DMS79 (cell line): ENCODE measurements around the gene MED29.

Source experiments
- DNase-seq: peaks from one replicate; lab custom pipeline; 2025; lab: John Stamatoyannopoulos, UW

The MED29 gene

DNA sequence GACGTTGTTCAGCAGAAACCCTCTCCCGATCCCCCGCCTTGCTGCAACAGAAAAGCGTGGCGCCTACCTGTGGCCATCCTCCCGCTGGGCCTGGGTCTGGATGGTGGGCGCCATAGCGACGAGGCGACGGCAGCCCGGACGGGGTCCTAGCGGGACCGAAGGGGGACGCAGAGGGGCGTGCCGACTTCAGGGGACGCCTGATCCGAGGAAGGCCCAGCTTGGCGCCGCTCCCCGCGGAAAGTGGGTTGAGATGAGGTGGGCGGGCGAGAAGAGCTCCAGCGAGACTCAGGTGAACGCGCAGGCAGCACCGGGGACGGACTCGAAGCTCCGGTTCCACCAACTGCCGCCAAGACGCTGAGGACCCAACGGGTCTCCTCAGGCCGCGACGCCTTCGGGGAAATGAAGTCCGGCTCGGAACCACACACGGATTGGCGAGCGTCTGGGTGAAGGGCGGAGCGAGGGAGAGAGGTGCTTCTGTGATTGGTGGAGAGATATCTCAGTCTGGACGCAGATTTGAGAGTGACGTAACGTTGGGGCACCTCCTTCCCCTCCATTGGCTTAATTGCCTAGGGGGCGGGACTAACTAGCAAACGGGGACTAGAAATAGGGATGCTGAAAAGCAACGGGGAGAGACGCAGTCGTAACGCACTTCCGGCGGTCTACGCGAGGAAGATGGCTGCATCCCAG, at the start of gene MED29, which contains the start of gene PAF1:
Gene MED29 (plus strand): TSS at position 628 of the 687 bp plus-strand sequence. CDS start 45 bp downstream, at position 673.
Gene PAF1 (minus strand): TSS at position 356 of the 687 bp plus-strand sequence. CDS start 242 bp downstream, at position 114.
- DNase-seq: peak; percentile 99

DNA sequence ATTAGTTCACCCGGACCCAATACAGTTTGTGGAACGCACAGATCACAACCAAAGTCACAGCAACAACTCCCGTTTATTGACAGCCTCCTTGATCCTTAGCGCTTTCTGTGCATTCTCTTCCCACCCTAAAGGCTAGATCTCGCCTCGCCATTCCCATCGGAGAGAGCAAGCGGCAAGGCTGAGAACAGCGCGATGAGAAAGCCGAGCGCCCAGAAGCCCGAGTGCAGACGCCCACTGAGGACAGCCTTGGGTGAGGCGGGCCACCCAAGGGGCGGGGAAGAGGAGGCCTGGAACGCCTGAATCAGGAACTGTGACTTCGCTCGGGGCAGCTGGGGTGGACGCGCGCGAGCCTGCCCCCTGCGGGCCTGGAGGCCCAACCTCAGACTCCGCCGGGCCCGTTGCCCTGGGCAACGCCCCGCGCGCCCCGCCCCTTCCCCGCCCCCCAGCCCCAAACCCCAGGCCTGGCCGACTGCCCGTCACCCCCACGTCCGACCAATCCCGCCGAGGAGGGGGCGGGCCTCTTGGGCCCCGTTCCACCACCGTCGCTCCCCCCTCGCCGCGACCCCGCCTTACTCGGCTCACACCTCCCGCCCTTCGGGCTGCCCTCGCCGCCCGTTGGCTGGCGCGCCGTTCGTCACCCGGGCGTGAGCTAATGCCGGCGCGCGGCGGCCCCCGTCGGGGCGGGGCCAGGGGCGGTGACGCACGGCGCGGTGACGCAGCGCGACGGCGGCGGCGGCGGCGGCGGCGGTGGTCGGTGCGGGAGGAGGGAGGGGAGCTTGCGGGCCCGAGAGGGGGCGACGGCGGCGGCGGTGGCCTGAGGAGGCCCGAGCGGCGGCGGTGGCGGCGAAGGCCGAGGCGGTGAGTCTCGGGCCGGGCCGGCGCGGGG, 49.2 kb upstream of the MED29 start, which contains the start of gene SAMD4B:
Gene SAMD4B (plus strand): TSS at position 703 of the 886 bp plus-strand sequence. CDS start 14,473 bp downstream, outside the sequence.
- peak; percentile 98 for DNase-seq

- no peak for DNase-seq
Observed at GRCh38 chr19:39342647-39343305, 48.4 kb upstream of the MED29 start.

GRCh38 chr19:39345956-39346355, 45.2 kb upstream of the MED29 start:
- DNase-seq: no peak

DNA sequence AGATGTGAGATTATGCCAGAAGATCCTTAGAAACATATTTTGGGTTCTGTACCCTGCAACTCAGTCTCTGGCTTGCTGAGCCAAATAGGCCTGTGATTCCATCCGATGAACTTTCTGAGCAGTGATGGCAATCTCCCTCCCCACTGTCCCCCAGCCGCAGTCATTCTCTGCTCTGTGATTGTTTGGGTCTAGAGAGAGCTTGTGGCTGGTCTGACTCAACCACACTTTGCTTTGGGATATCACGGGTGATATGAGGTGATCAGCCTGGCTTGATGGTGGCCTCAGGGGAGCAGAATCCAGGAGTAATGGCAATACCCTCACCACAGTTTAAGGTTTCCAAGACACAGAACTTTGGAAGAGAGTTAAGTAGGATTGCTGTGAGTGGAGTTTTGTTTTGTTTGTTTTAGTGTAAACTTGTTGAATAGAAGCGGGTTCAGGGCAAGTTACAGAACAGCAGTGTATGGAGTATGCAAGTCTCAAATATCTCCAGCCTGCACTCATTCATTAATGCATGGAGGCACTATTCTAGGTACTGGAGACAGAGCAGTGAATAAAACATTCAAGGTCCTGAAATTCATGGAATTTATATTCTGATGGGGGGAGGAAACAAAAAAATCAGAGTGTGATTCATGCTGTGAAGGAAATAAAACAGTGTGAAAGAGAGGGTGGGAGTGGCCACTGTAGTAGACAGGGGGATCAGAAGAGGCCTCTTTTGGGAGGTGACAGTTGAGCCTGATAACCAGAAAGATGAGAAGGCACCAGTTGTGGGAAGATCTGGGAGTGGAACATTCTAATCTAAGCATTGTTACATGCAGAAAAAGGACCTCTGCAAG, 43.6 kb upstream of the MED29 start:
- DNase-seq: no peak

DNA sequence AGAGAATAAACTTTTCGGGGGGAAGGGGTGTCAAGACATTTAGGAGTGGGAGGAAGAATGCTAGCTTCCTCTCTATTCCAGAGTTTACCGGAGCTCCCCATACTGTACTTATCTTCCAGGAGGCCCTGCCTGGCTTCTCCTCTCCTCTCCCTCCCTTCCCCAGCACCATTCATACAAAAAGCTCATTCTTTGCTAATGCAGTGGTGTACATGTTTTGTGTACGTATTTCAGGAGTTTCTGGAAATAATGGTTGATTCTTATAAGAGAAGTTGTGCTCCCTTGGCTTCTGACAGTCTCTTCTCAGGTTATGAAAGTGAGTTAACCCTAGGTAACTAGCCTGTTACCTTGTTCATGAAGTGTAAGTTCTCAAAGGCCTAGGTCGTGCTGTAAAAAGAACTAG, 41.9 kb upstream of the MED29 start:
- DNase-seq: no peak

DNA sequence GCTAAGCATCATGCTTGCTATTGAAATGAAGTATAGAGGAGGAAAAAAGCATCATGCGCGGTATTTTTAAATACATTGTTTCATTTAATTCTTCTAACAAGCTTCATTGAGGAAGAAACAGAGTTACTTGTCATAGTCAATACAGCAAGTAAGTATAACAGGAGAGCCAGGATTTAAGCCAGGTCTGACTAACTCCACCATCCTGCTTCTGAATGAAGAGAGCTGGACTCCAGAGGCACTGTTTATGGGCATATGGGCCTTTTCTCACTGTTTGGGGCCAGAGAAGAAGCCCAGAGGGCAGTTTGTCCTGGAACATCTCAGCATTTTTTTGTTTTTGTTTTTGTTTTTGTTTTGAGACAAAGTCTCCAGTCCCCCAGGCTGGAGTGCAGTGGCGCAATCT, 41.0 kb upstream of the MED29 start:
- DNase-seq: no peak

GRCh38 chr19:39351537-39352064, 39.6 kb upstream of the MED29 start:
- DNase-seq: no peak

- no peak for DNase-seq
Observed at GRCh38 chr19:39352381-39353255, 38.6 kb upstream of the MED29 start.

GRCh38 chr19:39355253-39355652, 35.9 kb upstream of the MED29 start:
- DNase-seq: no peak

DNA sequence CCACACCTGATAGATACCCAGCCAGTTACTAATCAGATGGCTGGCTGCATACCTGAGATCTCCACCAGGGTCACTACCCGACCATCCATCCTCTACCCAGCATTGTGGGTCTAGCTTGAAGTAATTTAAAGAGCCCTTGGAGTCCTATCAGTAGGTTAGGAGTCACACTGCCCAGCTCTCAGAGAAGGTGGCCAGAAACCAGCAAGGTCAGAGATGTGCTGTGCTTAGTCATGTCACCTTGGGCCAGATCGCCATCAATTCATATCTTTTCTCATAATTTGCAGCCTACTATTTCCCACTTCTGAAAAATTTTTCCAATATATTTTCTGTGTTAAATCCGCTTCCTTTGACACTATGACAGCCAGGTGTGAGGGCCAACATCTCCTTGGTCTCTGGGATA, 35.1 kb upstream of the MED29 start:
- no peak for DNase-seq

- DNase-seq: no peak
Observed at GRCh38 chr19:39356647-39357046, 34.5 kb upstream of the MED29 start.

DNA sequence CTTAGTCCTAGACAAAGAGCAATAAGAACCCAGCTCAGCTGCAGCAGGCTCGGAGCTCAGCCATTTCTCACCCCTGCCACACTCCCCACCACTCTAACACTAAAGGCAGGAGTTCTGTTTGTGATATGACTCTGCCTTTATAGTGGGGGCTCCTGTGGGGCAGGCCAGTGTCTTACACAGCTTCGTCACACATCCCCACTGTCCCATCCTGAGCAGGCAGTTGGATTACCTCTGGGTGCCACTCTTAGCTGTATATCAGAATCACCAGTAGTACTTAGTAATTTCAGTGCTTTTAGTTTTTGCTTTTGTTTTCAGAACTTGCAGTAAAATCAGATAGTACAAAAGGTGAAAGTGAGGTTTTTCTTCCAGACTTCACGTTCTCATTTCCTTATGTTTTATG, 32.2 kb upstream of the MED29 start:
- no peak for DNase-seq

DNA sequence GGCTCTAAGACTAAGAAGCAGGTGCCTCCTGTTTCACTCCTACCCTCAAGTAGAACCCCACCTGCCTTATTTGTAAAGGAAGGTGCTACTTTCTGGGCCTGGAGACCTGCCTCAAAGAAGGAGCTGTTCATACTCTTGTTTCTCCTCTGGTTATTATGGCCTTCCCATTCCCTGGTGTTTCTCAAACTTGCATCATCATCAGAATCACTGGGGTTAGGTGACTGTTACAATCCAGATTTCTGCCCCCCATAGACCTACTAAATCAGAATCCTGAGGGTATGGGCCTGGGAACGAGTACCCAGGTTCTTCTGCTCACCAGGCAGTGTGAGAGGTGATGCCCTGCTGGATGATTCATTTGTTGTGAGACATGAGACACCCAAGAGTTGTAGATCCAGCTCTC, 30.6 kb upstream of the MED29 start:
- no peak for DNase-seq

DNA sequence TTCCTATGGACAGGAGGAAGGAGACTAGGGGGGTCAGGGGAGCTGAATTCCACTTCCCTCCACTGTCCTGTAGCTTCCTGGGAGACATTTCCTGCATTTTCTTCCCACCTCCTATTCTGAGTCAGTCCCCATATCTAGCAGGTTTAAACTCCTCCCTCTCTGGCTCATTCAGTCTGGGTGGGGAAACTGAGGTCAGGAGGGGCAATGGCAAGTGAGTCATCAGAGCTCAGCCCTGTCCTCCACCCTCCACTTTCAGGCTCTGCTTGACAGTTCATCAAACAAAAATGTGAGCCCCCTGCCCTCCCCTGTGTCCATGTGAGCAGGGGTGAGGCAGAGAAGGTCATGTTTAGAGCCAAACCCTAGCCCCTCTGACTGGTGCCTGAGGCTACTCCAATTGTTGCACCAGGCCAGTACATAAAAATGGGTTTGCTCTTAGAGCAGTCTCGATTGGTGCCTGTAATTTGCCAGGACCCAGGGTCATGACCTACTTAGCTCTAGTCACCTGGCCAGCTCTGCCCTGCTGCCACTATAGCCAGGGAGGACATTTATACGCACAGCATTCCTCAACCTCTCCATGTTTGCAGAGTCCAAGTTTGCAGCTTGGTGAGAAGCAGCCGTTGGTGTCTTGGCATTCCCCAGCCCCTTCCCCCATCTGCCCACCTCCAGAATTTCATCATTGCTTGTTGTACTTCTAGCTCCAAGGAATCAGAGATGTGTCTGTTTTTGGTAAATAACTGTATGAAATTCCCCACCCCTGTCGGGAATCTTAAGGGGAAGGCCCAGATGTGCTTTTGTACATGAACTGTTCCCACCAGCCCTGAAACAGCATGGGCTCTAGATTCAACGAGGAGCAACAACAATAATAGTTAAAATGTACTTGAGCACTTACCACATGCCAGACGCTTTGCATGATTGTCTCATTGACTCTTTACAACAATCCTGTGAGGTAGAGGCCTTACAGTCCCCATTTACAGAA, 28.2 kb upstream of the MED29 start:
- DNase-seq: no peak

GRCh38 chr19:39363901-39364457, 27.2 kb upstream of the MED29 start:
- DNase-seq: no peak

GRCh38 chr19:39365531-39365930, 25.6 kb upstream of the MED29 start:
- no peak for DNase-seq

DNA sequence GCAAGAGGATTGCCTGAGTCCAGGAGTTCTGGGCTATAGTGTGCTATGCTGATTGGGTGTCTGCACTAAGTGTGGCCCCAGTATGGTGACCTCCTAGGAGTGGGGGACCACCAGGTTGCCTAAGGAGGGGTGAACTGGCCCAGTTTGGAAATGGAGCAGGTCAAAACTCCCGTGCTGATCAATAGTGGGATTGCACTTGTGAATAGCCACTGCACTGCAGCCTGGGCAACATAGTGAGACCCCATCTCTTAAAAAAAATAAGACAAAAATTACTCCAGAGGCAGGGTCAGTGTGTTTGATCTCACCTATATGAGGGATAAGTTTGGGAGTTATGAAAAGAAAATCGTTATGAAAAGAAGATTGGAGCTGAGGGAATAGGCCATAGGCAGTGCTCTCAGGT, 22.0 kb upstream of the MED29 start:
- DNase-seq: no peak

- no peak for DNase-seq
Observed at GRCh38 chr19:39370735-39371134, 20.4 kb upstream of the MED29 start.
